Measurements from ENCODE around the gene NCL. TPM values are rescaled to one million over a fixed set of nuclear protein-coding genes. Genes with fewer than 3 reads are reported as not detected.
A peak's percentile ranks its signal among the peaks of the same experiment; 100 is the strongest.

The NCL gene
- total and polyA plus RNA-seq, 7 experiments from 2014 or later, result 411 to 662 (median 457) TPM

DNA sequence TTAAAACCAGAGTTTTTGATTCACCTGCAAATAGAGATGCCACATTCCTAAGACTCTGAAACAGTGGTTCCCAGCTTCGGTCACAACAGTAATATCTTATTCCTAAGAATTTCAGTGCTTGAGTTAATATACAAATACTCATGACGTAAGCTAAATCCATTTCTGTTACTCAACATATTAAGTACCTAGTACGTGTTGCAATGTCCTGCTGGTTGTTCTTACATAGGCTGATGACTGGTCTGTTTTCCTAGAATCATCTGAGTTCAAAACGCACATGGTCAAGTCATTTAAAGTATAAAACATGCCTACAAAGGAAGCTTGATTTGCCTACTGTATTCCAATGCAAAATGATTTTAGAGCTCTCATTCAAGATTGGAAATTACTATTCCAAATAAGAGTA, 7.2 kb downstream of the NCL start:
- POLR2A ChIA-PET, result interaction anchor here (1.2 kb wide), 1 partner anchor 9 kb away, joined by 5 read pairs; no protein-coding TSS in a partner anchor
- Mint-ChIP-seq H3K36me3 (peaks cover 31 to 62% (median 57%) of the 10 kb centered on the region in 5 donors), H3K27me3 (no peaks in the 10 kb centered on the region), H3K27ac (no peak overlapping the region), H3K9me3 (peaks cover 0 to 5% (median 0%) of the 10 kb centered on the region in 11 donors), H3K4me1 (peaks cover 26 to 42% (median 38%) of the 10 kb centered on the region in 7 donors), H3K4me3 (no peak overlapping the region)
- H3K27me3 ChIP-seq (ENCODE audit: control insufficient read depth in 2 of 2, insufficient read depth in 2 of 2, low read length in 2 of 2), result no peaks in the 10 kb centered on the region
- ATAC-seq (no peak), DNase-seq (no peak)
- peaks cover 74 to 92% (median 83%) of the 10 kb centered on the region in 3 experiments for H3K36me3 ChIP-seq (ENCODE audit: control insufficient read depth in 2 of 3, insufficient read depth in 3 of 3, low read length in 3 of 3)
- H3K4me3 ChIP-seq (ENCODE audit: low read length), result no peak overlapping the region
- H3K4me1 ChIP-seq (ENCODE audit: control insufficient read depth in 2 of 2, insufficient read depth in 2 of 2, low read length in 2 of 2), result peaks cover 9% of the 10 kb centered on the region in 2 donors
- H3K27ac ChIP-seq (ENCODE audit: low read depth, low read length), result no peak overlapping the region
- no peaks in the 10 kb centered on the region for H3K9me3 ChIP-seq (ENCODE audit: control insufficient read depth in 2 of 3, low read length in 3 of 3)
- intact Hi-C loops (cut with micrococcal nuclease), result no loop called here
- CTCF ChIA-PET, result interaction anchor here (0.6 kb wide), 1 partner anchor 26 kb away, joined by 3 read pairs; no protein-coding TSS in a partner anchor

DNA sequence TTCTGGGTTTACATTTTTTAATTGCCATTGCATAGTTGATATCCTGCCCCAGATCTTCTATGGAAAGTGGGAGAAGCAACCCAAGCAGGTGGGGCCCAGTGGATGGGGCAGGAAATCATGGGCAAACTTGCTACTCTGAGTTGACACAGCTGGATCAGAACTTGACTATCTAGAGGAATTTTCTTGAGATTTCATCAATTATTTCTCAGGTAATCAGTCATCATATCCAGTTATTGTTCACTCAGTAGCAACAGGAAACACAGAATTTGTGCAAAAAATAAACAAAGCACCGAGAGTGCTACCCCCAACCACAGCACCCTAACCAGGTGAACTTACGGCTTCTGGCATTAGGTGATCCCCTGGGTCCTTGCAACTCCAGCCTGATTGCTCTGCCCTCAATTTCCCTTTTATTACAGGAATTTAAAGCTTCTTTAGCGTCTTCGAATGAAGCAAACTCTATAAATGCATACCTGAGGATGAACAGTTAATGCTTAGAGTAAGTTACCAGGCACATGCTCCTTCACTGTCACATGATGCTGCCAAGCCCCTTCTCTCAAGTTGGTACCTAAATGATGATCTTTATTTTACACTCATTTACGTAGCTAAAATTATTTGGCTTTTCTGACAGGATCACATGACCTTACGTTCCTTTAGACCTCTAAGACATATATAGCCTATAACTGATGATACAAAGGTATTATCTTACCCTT, 7.8 kb downstream of the NCL start:
- peaks cover 20 to 42% (median 37%) of the 10 kb centered on the region in 7 donors for H3K4me1 Mint-ChIP-seq
- peaks cover 67 to 85% (median 77%) of the 10 kb centered on the region in 3 experiments for H3K36me3 ChIP-seq (ENCODE audit: control insufficient read depth in 2 of 3, insufficient read depth in 3 of 3, low read length in 3 of 3)
- CTCF ChIA-PET, result no interaction called here

DNA sequence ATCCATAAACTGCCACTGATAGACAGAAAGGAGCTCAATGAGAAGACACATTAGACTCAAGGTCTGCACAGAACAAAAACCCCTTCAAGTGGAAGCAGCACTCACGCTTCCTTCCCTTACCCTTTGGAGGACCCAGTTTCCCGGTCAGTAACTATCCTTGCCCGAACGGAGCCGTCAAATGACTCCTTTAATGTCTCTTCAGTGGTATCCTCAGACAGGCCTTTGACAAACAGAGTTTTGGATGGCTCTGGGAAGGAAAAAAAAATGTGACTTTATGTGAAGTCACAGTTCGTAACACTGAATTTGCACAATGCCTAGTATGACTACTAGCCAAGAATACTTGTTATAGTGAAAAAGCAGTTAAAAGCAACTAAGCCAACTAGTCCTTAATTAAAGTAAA, 8.4 kb downstream of the NCL start:
- POLR2A ChIA-PET, result interaction anchor here (6.9 kb wide), 1 partner anchor 8 kb away, joined by 66 read pairs; the partner anchor contains the start of gene NCL
- no peak overlapping the region for H3K4me3 Mint-ChIP-seq
- H3K27ac ChIP-seq (ENCODE audit: low read depth, low read length), result no peak overlapping the region
- intact Hi-C loops (cut with micrococcal nuclease), result no loop called here
- DNase-seq (no peak), ATAC-seq (no peak)
- peaks cover 0 to 5% (median 0%) of the 10 kb centered on the region in 11 donors for H3K9me3 Mint-ChIP-seq
- H3K36me3 Mint-ChIP-seq, result peaks cover 23 to 54% (median 49%) of the 10 kb centered on the region in 5 donors
- CTCF ChIA-PET, result no interaction called here
- peaks cover 0 to 4% of the 10 kb centered on the region in 2 donors for H3K4me1 ChIP-seq (ENCODE audit: control insufficient read depth in 2 of 2, insufficient read depth in 2 of 2, low read length in 2 of 2)
- H3K9me3 ChIP-seq (ENCODE audit: control insufficient read depth in 2 of 3, low read length in 3 of 3), result no peaks in the 10 kb centered on the region
- peaks cover 66 to 80% (median 71%) of the 10 kb centered on the region in 3 experiments for H3K36me3 ChIP-seq (ENCODE audit: control insufficient read depth in 2 of 3, insufficient read depth in 3 of 3, low read length in 3 of 3)
- peak overlapping the region in 1 of 9 donors; percentile 72 for H3K27ac Mint-ChIP-seq
- peaks cover 17 to 39% (median 35%) of the 10 kb centered on the region in 7 donors for H3K4me1 Mint-ChIP-seq
- H3K27me3 ChIP-seq (ENCODE audit: control insufficient read depth in 2 of 2, insufficient read depth in 2 of 2, low read length in 2 of 2), result no peaks in the 10 kb centered on the region
- H3K4me3 ChIP-seq (ENCODE audit: low read length), result no peak overlapping the region
- no peaks in the 10 kb centered on the region for H3K27me3 Mint-ChIP-seq

More for the DNA sequence above, 7.8 kb downstream of the NCL start:
- H3K27ac Mint-ChIP-seq, result no peak overlapping the region
- ATAC-seq (no peak), DNase-seq (no peak)
- peaks cover 26 to 56% (median 53%) of the 10 kb centered on the region in 5 donors for H3K36me3 Mint-ChIP-seq
- H3K9me3 Mint-ChIP-seq, result peaks cover 0 to 5% (median 0%) of the 10 kb centered on the region in 11 donors
- POLR2A ChIA-PET, result interaction anchor here (1.2 to 6.9 kb wide), 2 partner anchors 8 to 10 kb away, joined by 5 to 66 read pairs; partner anchors contain the start of gene NCL
- H3K9me3 ChIP-seq (ENCODE audit: control insufficient read depth in 2 of 3, low read length in 3 of 3), result no peaks in the 10 kb centered on the region
- intact Hi-C loops (cut with micrococcal nuclease), result no loop called here
- H3K4me1 ChIP-seq (ENCODE audit: control insufficient read depth in 2 of 2, insufficient read depth in 2 of 2, low read length in 2 of 2), result peaks cover 2 to 4% of the 10 kb centered on the region in 2 donors
- H3K27me3 Mint-ChIP-seq, result no peaks in the 10 kb centered on the region
- no peak overlapping the region for H3K27ac ChIP-seq (ENCODE audit: low read depth, low read length)
- H3K27me3 ChIP-seq (ENCODE audit: control insufficient read depth in 2 of 2, insufficient read depth in 2 of 2, low read length in 2 of 2), result no peaks in the 10 kb centered on the region
- no peak overlapping the region for H3K4me3 Mint-ChIP-seq
- H3K4me3 ChIP-seq (ENCODE audit: low read length), result no peak overlapping the region

DNA sequence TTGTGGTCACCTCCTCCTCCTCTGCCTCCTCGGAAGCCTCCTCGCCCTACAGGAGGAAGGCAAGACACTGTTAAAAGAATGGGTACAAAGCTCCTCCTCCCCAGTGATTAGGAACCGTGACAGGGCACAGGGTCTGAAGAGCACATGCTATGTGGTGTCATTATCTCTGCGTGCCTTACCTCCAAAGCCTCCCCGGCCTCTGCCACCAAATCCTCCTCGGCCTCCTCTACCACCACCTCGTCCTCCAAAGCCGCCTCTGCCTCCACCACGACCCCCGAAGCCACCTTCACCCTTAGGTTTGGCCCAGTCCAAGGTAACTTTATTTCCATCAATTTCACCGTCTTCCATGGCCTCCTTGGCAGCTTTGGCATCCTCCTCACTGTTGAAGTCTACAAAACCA, 9.1 kb downstream of the NCL start:
- DNase-seq (no peak), ATAC-seq (no peak)
- intact Hi-C loops (cut with micrococcal nuclease), result no loop called here
- Histone ChIP-seq H3K4me1 (ENCODE audit: control insufficient read depth in 2 of 2, insufficient read depth in 2 of 2, low read length in 2 of 2) (peaks cover 0 to 2% of the 10 kb centered on the region in 2 donors), H3K27me3 (ENCODE audit: control insufficient read depth in 2 of 2, insufficient read depth in 2 of 2, low read length in 2 of 2) (no peaks in the 10 kb centered on the region), H3K9me3 (ENCODE audit: control insufficient read depth in 2 of 3, low read length in 3 of 3) (no peaks in the 10 kb centered on the region), H3K4me3 (ENCODE audit: low read length) (no peak overlapping the region), H3K27ac (ENCODE audit: low read depth, low read length) (no peak overlapping the region), H3K36me3 (ENCODE audit: control insufficient read depth in 2 of 3, insufficient read depth in 3 of 3, low read length in 3 of 3) (peaks cover 60 to 73% (median 64%) of the 10 kb centered on the region in 3 experiments)
- H3K9me3 Mint-ChIP-seq, result peaks cover 0 to 5% (median 0%) of the 10 kb centered on the region in 11 donors
- ChIA-PET CTCF (interaction anchor here (0.7 kb wide), 1 partner anchor 1666 kb away, joined by 4 read pairs; no protein-coding TSS in a partner anchor), POLR2A (interaction anchor here (6.9 kb wide), 1 partner anchor 9 kb away, joined by 66 read pairs; the partner anchor contains the start of gene NCL)
- peaks cover 17 to 48% (median 43%) of the 10 kb centered on the region in 5 donors for H3K36me3 Mint-ChIP-seq
- H3K4me3 Mint-ChIP-seq, result peak overlapping the region in 1 of 10 donors; percentile 45
- peak overlapping the region in 7 of 9 donors; percentile 7 to 87 (median 72) for H3K27ac Mint-ChIP-seq
- peaks cover 13 to 33% (median 29%) of the 10 kb centered on the region in 7 donors for H3K4me1 Mint-ChIP-seq
- H3K27me3 Mint-ChIP-seq, result no peaks in the 10 kb centered on the region

DNA sequence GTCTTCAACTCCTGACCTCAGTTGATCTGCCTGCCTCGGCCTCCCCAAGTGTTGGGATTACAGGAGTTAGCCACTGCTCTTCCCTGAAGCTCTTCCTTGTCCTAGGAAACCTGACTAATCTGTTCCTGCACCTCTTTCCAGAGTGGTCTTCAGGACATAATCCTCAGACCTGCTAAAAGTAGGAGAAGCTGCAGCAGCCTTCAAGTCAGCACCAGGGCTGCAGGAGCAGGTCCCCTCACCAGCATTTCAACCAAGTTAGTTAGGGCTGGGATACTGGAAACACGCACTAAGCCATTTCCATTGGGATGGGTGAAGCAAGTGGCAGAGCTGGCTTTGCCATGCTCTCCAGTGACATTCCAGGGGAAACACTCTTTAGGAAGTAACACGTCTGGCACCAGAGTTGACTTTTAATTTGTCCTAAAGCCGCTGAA, 9.9 kb downstream of the NCL start:
- POLR2A ChIA-PET, result interaction anchor here (6.9 kb wide), 1 partner anchor 10 kb away, joined by 66 read pairs; the partner anchor contains the start of gene NCL
- Histone ChIP-seq H3K27ac (ENCODE audit: low read depth, low read length) (no peak overlapping the region), H3K36me3 (ENCODE audit: control insufficient read depth in 2 of 3, insufficient read depth in 3 of 3, low read length in 3 of 3) (peaks cover 55 to 65% (median 57%) of the 10 kb centered on the region in 3 experiments), H3K27me3 (ENCODE audit: control insufficient read depth in 2 of 2, insufficient read depth in 2 of 2, low read length in 2 of 2) (no peaks in the 10 kb centered on the region), H3K4me3 (ENCODE audit: low read length) (no peak overlapping the region), H3K9me3 (ENCODE audit: control insufficient read depth in 2 of 3, low read length in 3 of 3) (no peaks in the 10 kb centered on the region), H3K4me1 (ENCODE audit: control insufficient read depth in 2 of 2, insufficient read depth in 2 of 2, low read length in 2 of 2) (no peaks in the 10 kb centered on the region)
- intact Hi-C loops (cut with micrococcal nuclease), result loop anchor here in 1 of 2 donors (1.0 kb wide), 1 partner anchor 8 kb away; no protein-coding TSS in a partner anchor
- H3K4me3 Mint-ChIP-seq, result no peak overlapping the region
- CTCF ChIA-PET, result interaction anchor here (0.7 to 3.2 kb wide), 3 partner anchors 9 to 1665 kb away, joined by 4 to 31 read pairs (median 18); partner anchors contain the start of gene NCL
- ATAC-seq (no peak), DNase-seq (no peak)
- no peak overlapping the region for H3K27ac Mint-ChIP-seq
- no peaks in the 10 kb centered on the region for H3K27me3 Mint-ChIP-seq
- H3K9me3 Mint-ChIP-seq, result peaks cover 0 to 5% (median 0%) of the 10 kb centered on the region in 11 donors
- H3K36me3 Mint-ChIP-seq, result peaks cover 17 to 44% (median 39%) of the 10 kb centered on the region in 5 donors
- peaks cover 10 to 29% (median 24%) of the 10 kb centered on the region in 7 donors for H3K4me1 Mint-ChIP-seq

DNA sequence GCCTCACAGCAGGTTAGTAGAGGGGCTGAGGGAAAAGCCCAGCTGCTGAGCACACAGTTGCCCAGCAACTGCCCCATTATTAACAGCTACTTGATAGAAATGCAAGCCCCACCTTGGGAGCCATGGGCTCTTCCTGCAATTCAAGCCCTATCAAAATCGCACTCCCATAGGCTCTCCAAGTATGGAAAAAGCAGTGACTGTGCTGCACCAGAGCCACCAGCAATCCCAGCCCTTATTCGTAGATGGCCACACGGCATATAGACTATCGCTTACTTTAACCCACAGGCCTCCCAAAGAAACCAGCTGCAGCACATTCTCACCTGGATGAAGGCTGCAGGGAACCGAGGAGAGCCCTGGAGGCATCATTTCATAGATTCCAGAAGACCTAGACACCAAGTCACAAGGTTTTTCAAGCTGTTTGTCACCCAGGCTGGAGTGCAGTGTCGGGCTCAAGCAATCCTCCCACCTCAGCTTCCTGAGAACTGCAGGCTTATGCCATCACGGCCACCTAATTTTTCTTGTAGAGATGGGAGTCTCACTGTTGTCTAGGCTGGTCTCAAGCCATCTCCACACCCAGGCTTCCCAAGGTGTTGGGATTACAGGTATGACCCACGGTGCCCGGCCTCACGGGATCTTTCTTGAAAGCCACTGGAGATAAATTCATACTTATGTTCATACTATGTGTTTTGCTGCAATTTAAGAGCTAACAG, 11.3 kb downstream of the NCL start:
- POLR2A ChIA-PET, result interaction anchor here (0.6 to 6.9 kb wide), 4 partner anchors 11 to 349 kb away, joined by 3 to 66 read pairs (median 3); partner anchors contain the start of gene NCL
- H3K27ac ChIP-seq (ENCODE audit: low read depth, low read length), result no peak overlapping the region
- DNase-seq (peak in 1 of 9 donors; percentile 20), ATAC-seq (peak; percentile 16)
- H3K4me1 Mint-ChIP-seq, result peaks cover 10 to 21% (median 12%) of the 10 kb centered on the region in 7 donors
- H3K4me3 Mint-ChIP-seq, result peak overlapping the region in 2 of 10 donors; percentile 37 to 53
- CTCF ChIA-PET, result interaction anchor here (1.4 to 3.2 kb wide), 4 partner anchors 11 to 349 kb away, joined by 7 to 31 read pairs (median 14); partner anchors contain the start of gene NCL
- peak overlapping the region in 7 of 9 donors; percentile 31 to 84 (median 62) for H3K27ac Mint-ChIP-seq
- no peaks in the 10 kb centered on the region for H3K27me3 ChIP-seq (ENCODE audit: control insufficient read depth in 2 of 2, insufficient read depth in 2 of 2, low read length in 2 of 2)
- H3K36me3 ChIP-seq (ENCODE audit: control insufficient read depth in 2 of 3, insufficient read depth in 3 of 3, low read length in 3 of 3), result peaks cover 42 to 50% (median 42%) of the 10 kb centered on the region in 3 experiments
- H3K4me1 ChIP-seq (ENCODE audit: control insufficient read depth in 2 of 2, insufficient read depth in 2 of 2, low read length in 2 of 2), result no peaks in the 10 kb centered on the region
- H3K36me3 Mint-ChIP-seq, result peaks cover 7 to 34% (median 30%) of the 10 kb centered on the region in 5 donors
- no peak overlapping the region for H3K4me3 ChIP-seq (ENCODE audit: low read length)
- H3K9me3 ChIP-seq (ENCODE audit: control insufficient read depth in 2 of 3, low read length in 3 of 3), result no peaks in the 10 kb centered on the region
- intact Hi-C loops (cut with micrococcal nuclease), result loop anchor here (1.0 to 2.0 kb wide), 5 partner anchors 11 to 396 kb away; partner anchors contain the start of genes NCL (in 1 of the 2) and PSMD1 (in 1 of the 2)
- peaks cover 0 to 3% (median 0%) of the 10 kb centered on the region in 11 donors for H3K9me3 Mint-ChIP-seq
- H3K27me3 Mint-ChIP-seq, result no peaks in the 10 kb centered on the region

All from naive thymus-derived CD4-positive, alpha-beta T cell (primary cell).